ENCODE measurements around the gene GTF2H4.

The GTF2H4 gene

DNA sequence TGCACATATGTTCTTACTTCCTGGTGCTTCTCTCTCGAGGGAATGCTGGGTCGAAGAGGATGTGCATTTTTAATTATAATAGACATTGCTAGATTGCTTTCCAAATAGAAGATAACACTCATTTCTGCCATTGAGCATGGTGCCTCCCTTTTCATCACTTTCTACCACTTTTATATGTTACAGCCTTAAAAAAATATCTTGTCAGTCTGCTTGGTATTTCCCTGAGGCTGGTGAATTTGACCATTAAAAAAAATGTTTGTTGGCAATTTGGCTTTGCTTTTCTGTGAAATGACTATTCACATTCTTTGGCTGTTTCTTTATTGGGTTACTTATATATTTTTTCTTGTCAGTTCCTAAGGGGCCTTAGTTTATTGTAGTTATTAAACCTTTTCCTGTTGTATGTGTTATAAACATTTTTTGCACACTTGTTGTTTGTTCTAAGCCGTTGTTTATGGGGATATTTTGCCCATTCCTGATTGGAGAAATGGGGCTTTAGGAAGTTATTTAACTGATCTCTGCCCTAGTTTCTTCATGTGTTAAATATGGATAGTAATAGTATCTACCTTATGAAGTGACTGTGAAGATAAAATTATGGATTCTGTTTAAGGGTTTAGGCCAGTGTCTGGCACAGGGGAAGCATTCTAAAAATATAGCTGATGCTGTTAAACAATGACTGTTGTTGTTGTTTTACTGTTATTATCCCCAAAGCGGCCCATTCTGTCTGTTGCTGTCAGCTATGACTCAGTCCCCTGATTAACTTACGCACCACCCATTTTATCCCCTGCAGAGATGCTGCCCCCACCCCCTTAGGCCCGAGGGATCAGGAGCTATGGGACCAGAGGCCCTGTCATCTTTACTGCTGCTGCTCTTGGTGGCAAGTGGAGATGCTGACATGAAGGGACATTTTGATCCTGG, 19.8 kb upstream of the GTF2H4 start:
- peak in 1 of 2 donors; percentile 49 for DNase-seq
- H3K27me3 ChIP-seq, result no peaks in the 10 kb centered on the region
- intact Hi-C loops (cut with DNase I; ENCODE audit: low total_unique reads), result no loop called here

DNA sequence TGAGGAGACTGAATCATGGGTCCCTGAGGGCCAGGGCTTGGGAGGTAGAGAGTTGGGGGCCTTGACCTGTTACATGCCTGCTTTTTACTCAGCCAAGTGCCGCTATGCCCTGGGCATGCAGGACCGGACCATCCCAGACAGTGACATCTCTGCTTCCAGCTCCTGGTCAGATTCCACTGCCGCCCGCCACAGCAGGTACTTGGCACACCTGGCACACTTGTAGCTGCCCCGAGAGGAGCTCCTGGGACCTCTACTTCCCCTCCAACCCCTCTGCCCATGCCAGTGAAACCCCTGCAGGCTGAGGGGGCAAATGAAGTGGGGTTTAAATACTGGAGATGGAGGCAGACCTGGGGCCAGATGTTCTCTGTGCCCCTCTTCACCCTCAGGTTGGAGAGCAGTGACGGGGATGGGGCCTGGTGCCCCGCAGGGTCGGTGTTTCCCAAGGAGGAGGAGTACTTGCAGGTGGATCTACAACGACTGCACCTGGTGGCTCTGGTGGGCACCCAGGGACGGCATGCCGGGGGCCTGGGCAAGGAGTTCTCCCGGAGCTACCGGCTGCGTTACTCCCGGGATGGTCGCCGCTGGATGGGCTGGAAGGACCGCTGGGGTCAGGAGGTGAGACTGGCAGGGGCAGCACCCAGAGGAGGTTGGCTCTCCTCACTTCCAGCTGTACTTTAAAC, 19.1 kb upstream of the GTF2H4 start:
- DNase-seq, result peak in 1 of 2 donors; percentile 50
- Histone ChIP-seq H3K4me3 (no peak overlapping the region), H3K4me1 (peaks cover 0 to 54% (median 24%) of the 10 kb centered on the region in 4 donors), H3K9me3 (no peaks in the 10 kb centered on the region), H3K27ac (no peak overlapping the region), H3K36me3 (peaks cover 19 to 55% (median 45%) of the 10 kb centered on the region in 3 donors), H3K27me3 (no peaks in the 10 kb centered on the region)
- TF ChIP-seq, protein P1, sequence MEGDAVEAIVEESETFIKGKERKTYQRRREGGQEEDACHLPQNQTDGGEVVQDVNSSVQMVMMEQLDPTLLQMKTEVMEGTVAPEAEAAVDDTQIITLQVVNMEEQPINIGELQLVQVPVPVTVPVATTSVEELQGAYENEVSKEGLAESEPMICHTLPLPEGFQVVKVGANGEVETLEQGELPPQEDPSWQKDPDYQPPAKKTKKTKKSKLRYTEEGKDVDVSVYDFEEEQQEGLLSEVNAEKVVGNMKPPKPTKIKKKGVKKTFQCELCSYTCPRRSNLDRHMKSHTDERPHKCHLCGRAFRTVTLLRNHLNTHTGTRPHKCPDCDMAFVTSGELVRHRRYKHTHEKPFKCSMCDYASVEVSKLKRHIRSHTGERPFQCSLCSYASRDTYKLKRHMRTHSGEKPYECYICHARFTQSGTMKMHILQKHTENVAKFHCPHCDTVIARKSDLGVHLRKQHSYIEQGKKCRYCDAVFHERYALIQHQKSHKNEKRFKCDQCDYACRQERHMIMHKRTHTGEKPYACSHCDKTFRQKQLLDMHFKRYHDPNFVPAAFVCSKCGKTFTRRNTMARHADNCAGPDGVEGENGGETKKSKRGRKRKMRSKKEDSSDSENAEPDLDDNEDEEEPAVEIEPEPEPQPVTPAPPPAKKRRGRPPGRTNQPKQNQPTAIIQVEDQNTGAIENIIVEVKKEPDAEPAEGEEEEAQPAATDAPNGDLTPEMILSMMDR (IDR thresholded peaks at IDR 0.05), result no peak
- intact Hi-C loops (cut with DNase I; ENCODE audit: low total_unique reads), result no loop called here

More for the DNA sequence above, 19.8 kb upstream of the GTF2H4 start:
- no peak overlapping the region for H3K27ac ChIP-seq
- peaks cover 11 to 47% (median 37%) of the 10 kb centered on the region in 3 donors for H3K36me3 ChIP-seq
- H3K4me3 ChIP-seq, result no peak overlapping the region
- TF ChIP-seq, protein P1 (IDR thresholded peaks at IDR 0.05), result no peak
- peaks cover 0 to 62% (median 31%) of the 10 kb centered on the region in 4 donors for H3K4me1 ChIP-seq
- no peaks in the 10 kb centered on the region for H3K9me3 ChIP-seq

DNA sequence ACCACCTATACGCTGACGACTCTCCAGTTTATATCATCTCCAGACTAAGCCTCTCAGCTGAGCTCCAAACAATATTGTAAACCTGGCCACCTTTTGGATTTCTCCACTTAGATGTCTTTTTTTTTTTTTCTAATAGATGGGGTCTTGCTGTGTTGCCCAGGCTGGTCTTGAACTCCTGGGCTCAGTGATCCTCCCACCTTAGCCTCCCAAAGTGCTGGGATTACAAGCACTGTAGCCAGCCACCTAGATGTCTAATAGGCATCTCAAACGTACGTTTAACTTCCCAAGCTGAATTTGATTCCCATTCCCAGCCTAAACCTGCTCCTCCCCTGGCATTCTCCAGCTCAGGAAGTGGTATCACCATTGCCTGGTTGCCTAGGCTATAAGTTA, 18.5 kb upstream of the GTF2H4 start:
- intact Hi-C loops (cut with DNase I; ENCODE audit: low total_unique reads), result no loop called here
- TF ChIP-seq, protein P1 (IDR thresholded peaks at IDR 0.05), result no peak
- H3K27me3 ChIP-seq, result no peaks in the 10 kb centered on the region
- H3K36me3 ChIP-seq, result peaks cover 21 to 60% (median 51%) of the 10 kb centered on the region in 3 donors
- H3K27ac ChIP-seq, result no peak overlapping the region
- no peaks in the 10 kb centered on the region for H3K9me3 ChIP-seq
- peaks cover 0 to 54% (median 24%) of the 10 kb centered on the region in 4 donors for H3K4me1 ChIP-seq
- H3K4me3 ChIP-seq, result no peak overlapping the region
- peak in 1 of 2 donors; percentile 2 for DNase-seq

DNA sequence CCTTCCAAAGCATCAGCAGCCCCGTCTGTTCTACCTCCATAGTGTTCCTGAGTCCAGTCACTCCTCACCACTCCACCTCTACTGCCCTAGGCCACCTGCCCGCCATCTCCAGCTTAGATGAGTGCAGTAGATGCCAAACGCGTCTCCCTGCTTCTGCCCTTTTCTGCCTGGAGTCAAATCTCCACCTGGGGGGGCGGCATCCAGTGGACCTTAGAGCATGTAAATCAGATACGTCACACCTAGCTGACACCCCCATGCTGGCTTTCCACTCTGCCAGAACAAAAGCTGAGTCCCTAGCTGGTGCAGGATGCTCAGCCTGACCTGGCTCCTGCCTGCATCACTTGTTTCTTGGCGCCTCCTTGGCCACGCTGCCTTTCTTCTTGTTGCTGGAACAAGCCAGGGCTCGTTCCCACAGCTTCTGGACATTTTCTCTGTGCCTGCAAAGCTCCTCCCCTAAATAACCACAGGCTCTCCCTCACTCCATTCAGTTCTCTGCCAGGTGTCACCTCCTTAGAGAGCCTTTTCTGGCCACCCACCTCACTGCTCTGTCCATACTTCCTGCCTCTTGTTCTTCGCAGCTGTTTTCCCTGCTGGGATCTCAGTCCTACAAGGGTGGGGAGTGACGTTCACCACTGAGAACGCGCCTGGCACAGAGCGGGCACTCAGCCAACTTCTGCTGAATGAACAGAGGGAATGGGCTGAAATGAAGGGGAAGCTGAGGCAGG, 17.9 kb upstream of the GTF2H4 start:
- H3K4me1 ChIP-seq, result peaks cover 0 to 48% (median 21%) of the 10 kb centered on the region in 4 donors
- no peak overlapping the region for H3K27ac ChIP-seq
- intact Hi-C loops (cut with DNase I; ENCODE audit: low total_unique reads), result no loop called here
- TF ChIP-seq, protein P1 (IDR thresholded peaks at IDR 0.05), result no peak
- peak in 1 of 2 donors; percentile 60 for DNase-seq
- no peaks in the 10 kb centered on the region for H3K27me3 ChIP-seq
- H3K4me3 ChIP-seq, result no peak overlapping the region
- peaks cover 26 to 66% (median 57%) of the 10 kb centered on the region in 3 donors for H3K36me3 ChIP-seq
- no peaks in the 10 kb centered on the region for H3K9me3 ChIP-seq
